M059J (cell line): ENCODE data around the gene HHAT. TPM values are rescaled to one million over a fixed set of nuclear protein-coding genes. Genes with fewer than 3 reads are reported as not detected.

Experiments
- DNase-seq: peaks from one replicate; pipeline ENCODE4 v3.0.0-alpha.2; 2012; ENCODE audit warnings: low read depth
- total RNA-seq: library from RNA; depleted of rRNA; stranded (reverse); fragments of >200 nt; shearing (Covaris generic); gene quantifications from 2 replicates; pipeline ENCODE4 v1.2.3, GENCODE V29; 2014

Gene HHAT
- total RNA-seq, 1 experiment from 2014 or later: 5.2 TPM

DNA sequence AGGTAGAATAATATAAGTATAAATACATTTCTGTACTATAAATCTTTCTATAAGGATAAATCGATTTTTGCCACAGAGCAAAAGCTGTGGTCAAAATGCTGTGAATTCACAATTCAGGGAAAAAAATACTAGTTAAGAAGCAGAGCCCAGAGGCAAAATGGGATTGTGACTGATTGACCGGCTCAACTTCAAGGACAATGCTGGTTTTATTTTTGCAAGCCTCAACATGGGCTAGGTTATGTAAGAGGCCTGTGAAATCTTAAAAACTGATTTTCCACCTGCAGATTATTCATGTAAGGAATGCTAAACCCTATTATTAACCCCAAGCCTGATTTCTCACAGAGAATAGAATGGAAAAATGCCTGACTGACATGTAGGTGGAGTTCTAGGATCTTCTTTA, 155.1 kb downstream of the HHAT start:
- no peak for DNase-seq

DNA sequence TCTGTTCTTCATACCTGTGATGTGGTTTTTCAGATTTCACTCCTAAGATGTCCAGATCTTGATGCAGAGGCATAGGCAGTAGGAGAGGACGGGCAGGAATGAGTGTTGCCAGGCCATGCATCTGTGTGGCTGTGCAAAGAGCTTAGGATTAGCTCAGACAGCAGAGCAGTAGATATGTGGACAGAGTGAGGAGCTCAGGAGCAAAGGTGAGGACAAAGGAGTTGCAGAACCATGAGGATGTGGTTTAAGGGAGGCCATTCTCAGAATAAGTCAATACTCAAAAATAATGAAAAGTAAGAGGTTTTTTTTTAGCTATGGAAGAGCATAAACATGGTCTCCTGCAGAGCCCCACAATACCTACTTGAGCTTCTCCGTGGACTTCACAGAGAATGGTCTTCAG, 158.3 kb downstream of the HHAT start:
- DNase-seq: no peak

DNA sequence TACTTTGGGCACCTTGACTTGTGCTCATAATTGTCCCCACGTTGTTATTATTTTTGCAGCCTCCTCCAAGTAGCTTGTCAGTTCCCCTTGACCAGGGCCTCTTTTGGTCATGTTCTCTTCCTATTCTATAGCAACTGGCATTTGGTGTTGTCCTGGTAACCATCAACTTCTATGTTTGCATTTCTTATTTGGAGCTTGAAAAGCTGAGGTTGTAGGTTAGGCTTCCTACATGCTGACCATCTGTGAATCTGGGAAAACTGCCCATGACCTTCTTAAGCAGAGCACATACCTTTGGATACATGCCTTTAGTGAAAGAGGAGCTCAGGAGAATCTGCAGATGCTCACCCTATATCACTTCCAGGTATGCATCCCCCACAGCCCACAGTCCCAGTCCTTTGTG, 160.8 kb downstream of the HHAT start:
- no peak for DNase-seq

DNA sequence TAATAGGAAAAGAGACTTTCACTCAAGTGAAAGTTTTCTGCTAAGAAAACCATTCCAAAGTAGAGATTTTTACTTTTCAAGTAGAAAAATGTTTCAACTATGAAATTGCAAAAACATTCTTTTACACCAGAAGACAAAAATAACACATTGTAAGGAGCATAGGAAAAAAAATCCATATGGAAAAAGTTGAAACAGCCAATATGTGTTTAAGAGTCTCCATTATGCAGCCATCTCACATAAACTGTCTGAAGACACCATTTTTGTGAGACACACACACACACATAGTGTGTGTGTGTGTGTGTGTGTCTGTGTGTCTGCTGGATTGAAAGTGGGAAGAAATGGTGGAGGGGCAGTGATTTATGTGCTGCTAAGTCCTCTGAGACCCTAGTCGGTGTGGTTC, 162.1 kb downstream of the HHAT start:
- no peak for DNase-seq

DNA sequence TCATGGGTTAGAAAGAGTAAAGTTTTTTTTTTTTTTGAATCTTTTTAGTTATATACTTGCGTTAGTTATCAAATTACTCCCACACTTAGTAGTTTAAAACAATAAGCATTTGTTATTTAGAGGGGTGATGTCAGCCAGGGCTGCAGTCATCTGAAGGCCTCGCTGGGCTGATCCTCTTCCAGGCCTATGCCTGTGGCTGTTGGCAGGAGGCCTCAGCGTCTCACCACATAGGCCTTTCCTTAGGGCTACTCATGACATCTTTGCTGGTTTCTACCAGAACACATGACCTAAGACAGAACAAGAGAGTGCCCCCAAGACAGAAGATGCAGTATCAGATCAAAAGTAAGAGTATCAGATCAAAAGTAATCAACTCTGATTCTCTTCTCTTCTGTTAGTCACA, 167.4 kb downstream of the HHAT start:
- peak; percentile 79 for DNase-seq

DNA sequence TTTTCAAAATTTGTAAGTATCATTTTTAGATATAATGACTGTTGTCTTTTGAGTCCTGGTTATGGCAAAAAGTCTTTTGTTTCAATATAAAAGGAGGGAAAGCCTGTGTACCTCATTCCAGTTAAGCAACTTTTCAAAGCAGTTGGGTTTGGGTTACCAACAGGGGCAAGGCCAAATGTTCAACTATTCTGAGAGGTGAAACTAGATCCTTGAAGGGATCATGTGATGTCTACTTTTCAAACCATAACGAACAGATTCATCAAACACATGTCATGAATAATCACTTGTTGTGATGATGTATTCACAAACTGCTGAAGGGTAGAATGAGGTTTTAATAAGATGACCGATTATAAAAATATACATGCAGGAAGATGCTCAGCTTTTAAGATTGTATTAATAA, 171.3 kb downstream of the HHAT start:
- DNase-seq: peak; percentile 20

DNA sequence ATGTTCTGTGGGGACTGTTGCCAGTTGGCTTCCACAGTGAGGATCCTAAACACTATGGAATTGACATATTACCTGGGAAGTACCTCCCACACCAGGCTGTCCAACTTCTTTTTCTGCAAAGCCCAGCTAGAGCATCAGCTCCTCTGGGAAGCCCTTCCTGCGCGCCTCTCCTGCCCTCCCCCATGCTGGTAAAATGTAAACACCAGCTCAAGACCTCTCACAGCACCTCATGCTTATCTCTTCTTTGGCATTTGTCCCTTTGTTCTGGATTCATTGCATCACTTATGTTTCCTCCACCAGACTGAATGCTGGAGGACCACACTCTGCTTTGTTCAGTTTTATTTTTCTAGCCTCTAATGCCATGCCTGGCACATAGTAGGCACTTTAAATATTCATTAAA, 172.1 kb downstream of the HHAT start:
- DNase-seq: no peak

DNA sequence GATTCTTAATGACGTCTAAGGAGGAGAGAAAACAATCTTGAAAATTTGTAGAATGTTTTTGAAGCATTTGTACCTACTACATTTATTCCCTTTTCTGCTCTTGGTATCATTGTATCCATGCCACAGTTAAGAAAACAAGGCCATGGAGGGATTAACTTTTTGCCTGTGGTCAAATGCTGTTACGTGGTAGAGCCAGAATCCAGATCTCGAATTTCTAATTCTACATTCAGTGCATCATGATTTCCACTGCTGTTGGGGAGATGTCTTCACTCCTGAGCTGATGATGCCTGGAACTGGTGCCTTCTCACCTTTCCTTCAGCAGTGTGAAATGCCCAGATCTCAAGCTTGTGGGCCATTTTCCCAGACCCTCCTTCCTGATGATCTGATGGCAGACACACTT, 175.6 kb downstream of the HHAT start:
- DNase-seq: no peak

DNA sequence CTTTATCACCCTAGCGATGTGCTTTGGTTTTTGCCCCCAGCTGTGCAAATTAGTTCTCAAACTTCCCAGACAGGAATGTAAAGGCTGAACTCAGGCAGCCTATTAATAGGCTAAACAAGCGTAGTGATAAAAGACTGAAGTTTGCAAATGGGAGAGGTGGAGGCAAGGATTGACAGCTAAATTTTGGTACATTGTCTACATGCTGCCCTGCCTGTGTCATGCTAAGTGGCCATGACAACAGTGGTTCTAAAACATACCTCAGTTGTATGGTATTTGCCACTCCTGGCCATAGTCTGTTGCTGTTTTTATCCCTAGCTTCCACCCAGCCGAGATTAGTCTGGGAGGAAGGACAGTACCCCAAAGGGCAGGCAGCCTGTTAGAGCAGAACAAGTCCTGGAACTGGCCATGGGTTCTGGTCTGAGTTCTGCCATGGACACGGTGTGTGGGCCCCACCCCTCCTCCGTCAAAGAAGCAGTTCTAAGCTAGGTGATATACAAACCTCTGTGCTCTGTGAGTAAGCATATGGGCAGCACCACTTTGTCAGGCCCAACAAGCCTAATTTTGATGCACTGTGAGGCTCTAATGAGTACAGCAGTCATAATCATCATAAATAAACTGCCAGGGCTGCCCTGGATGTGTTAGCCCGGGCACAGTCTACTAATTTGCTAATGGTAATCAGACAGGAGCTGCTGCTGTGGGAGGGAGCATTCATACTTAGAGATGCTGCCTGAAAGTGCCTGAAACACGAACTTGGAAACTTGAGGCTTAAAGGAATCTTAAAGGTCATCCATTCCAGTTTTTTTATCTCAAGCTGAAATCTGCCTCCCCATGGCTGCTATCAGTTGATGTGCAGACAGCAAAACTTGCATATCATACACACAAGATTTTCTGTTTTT, 177.1 kb downstream of the HHAT start:
- DNase-seq: peak; percentile 5

DNA sequence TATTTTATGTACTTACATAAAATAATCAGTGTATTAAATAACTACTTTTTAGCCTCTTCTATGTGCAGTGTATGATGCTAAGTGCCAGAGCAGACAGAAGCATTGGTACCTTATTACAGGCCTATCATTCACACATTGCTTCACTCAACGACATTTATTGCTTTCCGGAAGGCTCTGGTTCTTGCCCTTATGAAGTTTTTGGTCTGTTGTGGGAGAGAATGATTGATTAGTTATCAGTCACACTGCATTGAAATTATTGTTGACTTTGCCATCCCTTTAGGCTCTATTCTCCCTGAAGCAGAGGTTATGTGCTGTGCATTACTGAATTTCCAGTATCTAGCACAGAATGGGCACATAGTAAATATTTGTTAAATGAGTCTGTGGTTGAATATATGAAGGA, 178.0 kb downstream of the HHAT start:
- DNase-seq: no peak

DNA sequence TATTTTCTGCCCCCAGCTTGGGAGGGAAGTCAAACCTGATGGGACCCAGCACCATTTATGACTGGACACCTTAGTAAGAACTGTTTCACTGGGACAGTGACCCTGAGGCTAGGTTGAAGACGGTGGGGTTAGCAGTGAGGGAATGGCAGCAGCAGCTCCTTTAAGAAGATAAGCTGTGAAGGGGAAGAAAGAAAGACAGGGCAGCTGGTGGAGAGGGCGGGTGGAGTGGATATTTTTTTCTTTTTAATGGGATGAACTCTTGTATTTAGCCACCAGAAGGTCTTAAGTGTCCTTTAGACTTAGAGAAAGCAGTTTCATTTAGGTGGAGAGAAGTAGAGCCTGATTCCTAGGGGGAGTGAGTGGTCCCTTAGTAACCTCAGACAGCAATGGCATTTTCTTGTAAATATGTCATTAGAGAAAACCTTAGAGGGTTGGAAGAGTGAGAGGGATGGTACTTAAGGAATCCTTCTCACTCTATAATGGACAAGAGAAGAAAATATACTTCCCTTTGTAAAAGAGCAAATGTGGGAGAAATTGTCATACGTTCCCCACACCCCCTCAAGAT, 187.5 kb downstream of the HHAT start:
- DNase-seq: no peak

DNA sequence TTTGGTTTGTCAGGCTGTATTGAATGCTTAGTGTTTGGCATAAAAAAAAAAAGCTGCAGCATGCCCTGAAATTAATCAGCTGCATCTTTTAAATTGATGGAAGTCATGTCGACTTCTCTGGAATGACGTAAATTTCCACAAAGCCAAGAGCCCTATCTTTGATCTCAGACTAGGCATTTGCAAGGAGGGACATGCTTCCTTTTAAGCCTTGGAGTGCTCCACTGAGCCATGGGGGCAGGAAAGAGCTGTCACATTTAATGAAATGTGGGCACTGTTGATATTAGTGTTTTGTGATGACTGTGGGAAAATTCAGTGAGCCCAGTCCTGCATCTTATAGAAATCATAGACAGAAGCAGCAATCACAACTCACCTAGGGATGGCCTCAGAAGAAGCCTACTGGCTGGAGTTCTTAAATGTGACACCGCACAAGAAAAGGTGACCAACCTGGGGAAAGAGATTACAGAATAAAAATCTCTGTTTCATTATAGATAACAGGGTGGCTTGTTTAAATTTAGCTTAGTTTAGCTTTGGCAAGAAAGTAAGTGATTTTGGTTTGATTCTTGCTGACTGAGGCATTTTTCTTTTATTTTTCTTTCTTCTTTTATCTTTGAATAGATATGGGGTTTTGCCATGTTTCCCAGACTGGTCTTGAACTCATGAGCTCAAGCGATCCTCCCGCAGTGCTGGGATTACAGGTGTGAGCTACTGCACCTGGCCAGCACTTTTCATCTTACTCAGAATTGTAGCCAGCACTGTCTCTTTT, 188.2 kb downstream of the HHAT start:
- DNase-seq: no peak

DNA sequence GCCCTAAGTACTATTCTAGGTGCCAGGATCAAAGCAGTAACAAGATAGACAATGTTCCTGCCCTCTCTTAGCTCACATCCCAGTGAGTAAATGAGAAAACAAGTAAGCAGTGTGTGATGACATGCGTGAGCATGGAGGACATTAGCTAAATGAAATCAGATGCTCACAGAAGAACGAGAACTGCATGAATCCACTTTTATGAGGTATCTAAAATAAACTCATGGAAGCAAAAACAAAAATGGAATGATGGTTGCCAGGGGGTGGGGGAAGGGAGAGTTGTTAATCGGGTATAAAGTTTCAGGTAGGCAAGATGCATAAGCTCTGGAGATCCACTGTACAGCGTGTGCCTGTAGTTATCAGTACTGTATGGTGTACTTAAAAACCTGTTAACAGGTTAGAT, 195.1 kb downstream of the HHAT start:
- no peak for DNase-seq

DNA sequence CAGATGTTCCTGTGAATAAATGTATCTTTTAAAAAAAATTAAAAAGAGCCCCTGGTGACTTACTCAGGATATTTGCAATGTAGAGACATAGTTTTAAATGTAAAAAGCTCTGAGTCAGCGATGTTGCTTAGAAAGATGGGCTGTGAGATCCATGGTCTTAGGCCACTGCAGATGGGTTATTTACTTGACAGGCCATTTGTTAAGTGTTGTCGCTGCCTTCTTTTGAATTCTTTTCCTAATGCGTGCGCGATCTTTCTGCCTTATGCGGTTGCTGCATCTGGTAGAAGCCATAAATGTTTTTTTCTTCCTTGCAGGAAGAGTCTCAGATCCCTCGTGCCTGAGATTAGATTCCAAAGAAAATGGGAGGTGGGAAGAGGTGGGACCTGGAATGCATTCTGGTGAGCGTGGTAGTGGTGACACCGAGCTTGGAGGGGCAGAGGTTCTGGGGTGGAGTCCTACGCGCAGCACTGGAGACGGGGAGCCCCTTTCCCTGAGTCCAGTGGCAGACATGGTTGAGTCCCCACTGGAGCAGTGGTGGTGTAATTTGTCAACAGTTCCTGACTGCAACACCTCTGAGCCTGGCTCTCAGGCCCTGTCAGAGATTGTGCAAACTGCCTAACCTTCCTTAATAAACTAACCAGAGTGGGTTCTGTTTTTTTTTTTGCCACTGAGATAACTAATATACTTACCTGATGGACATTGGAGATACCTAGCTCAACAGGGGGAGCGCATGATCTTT, 197.2 kb downstream of the HHAT start:
- DNase-seq: no peak

DNA sequence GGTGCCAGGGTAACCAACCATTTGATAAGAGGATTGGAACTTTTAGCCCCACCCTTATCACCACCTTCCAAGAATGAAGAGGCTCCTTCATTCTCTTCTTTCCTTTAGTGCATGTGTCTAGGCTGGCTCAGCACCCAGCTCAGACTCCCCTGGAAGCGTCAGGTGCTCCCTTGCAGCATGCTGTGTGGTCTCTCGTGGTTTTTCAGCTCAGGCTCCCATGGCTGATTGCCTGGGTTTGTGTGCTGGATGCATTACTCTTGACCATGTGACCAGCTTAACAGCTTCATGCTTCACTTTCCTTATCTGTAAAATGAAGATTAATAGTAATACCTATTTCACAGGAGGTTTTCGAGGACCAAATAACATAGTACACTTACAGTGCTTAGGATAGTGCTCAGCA, 198.4 kb downstream of the HHAT start:
- DNase-seq: peak; percentile 18

DNA sequence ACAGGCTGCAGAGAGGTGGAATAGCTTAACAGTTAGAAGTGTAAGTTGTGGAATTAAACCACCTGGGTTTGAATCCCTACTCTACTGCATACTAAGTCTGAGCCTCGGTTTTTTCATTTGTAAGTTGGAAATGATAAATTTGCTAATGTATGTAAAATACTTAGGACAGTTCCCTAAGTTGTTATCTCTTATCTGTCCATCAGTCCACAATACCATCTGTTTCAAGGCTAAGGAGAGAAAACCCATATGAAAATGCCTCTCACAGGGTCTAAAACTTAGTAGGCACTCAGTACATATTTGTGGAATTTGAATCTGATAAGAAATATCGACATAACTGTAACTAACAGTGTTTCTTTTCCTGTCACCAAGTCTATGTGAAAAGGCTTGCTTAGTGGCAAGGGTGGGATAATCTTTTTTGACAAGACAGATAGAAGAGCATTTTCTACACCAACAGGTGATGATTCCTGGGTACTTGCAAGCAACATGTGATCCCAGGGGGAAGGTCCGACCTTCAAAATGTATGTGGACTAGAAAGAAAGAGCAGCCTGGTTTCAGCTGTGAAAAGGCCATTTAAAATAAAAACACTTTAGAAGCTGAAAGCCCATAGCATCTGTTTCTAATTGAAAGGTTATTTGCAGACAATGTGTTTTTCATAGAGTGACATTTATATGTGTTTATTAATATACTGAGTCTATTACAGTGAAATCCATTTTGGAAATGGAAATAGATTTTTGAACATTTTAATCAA, 202.9 kb downstream of the HHAT start:
- DNase-seq: no peak

DNA sequence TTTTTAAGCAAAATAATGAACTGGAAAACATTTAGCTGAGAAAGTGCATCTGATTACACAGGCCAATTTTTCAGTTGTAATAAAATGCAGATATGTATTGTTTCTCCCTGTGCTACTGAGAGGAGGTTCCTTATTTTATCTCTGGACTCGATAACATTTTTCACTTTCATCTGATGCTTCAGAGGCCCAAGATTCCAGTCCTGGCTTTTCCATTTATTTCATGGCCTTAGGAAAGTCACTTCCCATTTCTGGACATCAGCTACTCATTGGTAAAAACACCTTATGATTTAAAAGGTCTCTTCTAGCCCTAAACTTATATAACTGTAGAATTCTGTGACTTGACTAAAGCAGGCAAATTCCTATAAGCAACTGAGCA, 203.5 kb downstream of the HHAT start:
- no peak for DNase-seq

DNA sequence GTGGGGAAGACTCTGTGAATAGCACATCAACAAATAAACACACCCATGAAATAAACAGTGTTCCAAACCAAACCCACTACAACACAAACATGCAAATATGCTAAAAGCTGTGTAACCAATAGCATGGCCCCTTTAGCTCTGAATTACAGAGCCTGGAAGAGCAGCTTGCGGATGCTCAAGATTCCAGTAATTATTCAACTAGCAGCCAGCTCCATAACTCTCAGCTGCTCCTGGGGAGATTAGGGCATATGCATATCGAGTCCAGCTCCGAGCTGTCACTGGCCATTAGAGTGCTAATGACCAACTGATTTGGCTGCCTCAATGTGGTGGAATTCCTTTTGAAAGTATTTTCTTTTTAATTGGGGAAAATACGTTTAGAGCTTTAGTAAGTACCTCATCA, 207.1 kb downstream of the HHAT start:
- no peak for DNase-seq

DNA sequence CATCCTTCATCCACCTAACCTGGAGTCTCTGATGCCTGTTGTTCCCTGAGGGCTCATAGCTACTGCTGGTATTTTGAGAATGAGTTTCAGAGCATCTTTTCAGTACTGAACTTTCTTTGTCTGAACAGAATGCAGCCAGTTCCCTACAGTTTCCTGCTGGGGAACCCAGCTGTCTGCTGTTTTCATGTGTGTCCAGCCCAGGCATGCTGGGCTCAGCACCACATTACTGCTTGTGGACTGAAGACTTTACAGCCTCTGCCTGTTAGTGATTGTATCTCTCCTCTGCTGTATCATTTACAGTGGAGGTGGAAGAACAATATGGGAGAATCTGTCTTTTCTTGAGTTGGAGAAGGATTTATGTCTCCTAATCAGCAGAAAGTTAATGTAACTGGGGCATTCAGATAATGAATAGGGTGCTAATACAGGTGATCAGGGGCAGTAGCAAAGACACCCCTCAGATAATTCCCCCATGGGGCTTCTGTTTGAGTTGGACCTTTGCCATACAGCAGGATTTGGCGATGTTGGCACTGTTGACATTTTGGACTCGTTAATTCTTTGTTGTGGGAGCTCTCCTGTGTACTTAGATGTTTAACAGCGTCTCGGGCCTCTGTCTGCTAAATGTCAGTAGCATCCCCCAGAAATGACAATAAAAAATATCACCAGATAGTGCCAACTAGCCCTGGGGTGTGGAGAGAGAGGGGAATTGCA, 207.7 kb downstream of the HHAT start:
- no peak for DNase-seq

DNA sequence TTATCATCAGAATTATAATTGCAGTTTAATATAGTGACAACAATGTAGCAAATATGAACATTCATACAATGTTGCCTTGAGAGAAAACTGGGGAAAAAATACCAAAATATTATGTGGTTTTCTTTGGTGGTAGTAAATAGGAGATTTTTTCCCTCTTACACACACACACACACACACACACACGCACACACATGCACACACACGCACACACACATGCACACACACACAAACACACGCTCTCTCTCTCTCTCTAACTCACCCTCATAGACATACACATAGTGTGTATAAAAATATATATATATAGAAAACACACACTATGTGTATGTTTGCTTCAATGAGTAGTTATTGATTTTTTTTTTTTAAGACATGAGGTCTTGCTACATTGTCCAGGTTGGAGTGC, 211.6 kb downstream of the HHAT start:
- DNase-seq: no peak
